ENCODE measurements around the gene TTC34. TPM values are rescaled to one million over a fixed set of nuclear protein-coding genes. Genes with fewer than 3 reads are reported as not detected.

TTC34 gene
- total RNA-seq, 1 experiment from 2014 or later: 0.92 TPM

GRCh38 chr1:2624735-2625300 is 176.7 kb downstream of the TTC34 start:
- Histone ChIP-seq H2BK120ac (ENCODE audit: low read depth, low read length, poor library complexity, severe bottlenecking) (no peak overlapping the region), H3K4me2 (ENCODE audit: insufficient read depth, insufficient read length, low read length) (no peak overlapping the region), H3K27ac (ENCODE audit: insufficient read length, low read depth, low read length) (no peak overlapping the region), H3K9me3 (ENCODE audit: control insufficient read depth, low read depth, low read length) (no peaks in the 10 kb centered on the region), H3K18ac (ENCODE audit: insufficient read length, low read depth, low read length) (no peak overlapping the region), H3K79me2 (ENCODE audit: insufficient read depth, low read length) (no peaks in the 10 kb centered on the region), H3K9ac (ENCODE audit: extremely low read depth, insufficient read length, low read length) (no peak overlapping the region), H3K27me3 (ENCODE audit: insufficient read depth, low read length) (peaks cover 16% of the 10 kb centered on the region; the same call in 1 of the 2 replicates), H2BK5ac (ENCODE audit: insufficient read length, low read length) (no peak overlapping the region), H4K20me1 (ENCODE audit: control insufficient read depth, insufficient read depth, insufficient read length) (no peaks in the 10 kb centered on the region), H3K79me1 (ENCODE audit: insufficient read depth, low read depth, low read length, poor library complexity, severe bottlenecking) (no peaks in the 10 kb centered on the region), H2AFZ (ENCODE audit: low read length) (no peak overlapping the region), H3K4ac (ENCODE audit: low read depth, low read length) (no peak overlapping the region), H4K5ac (ENCODE audit: insufficient read length, low read depth, low read length) (no peak overlapping the region), H3K23me2 (ENCODE audit: insufficient read length, low read depth, low read length, poor library complexity, severe bottlenecking) (peaks cover 3% of the 10 kb centered on the region), H3K23ac (ENCODE audit: insufficient read length, low read depth, low read length) (no peak overlapping the region), H3K14ac (ENCODE audit: insufficient read depth, low read length) (no peak overlapping the region), H2BK20ac (ENCODE audit: low read depth, low read length, poor library complexity, severe bottlenecking) (no peak overlapping the region), H2AK5ac (ENCODE audit: insufficient read length, low read length) (no peak overlapping the region), H3K56ac (ENCODE audit: insufficient read length, low read depth, low read length) (no peak overlapping the region), H4K8ac (replicated peaks; ENCODE audit: insufficient read length, low read depth, low read length) (no peak overlapping the region), H3T11ph (ENCODE audit: low read length) (no peak overlapping the region), H2BK12ac (ENCODE audit: insufficient read length, low read depth, low read length) (no peak overlapping the region), H3K4me1 (ENCODE audit: insufficient read depth, low read length) (no peaks in the 10 kb centered on the region), H2BK15ac (ENCODE audit: low read depth, low read length) (no peak overlapping the region), H4K91ac (ENCODE audit: insufficient read length, low read depth, low read length) (no peak overlapping the region)
- Mint-ChIP-seq H3K27me3 (ENCODE audit: low read depth) (peaks cover 78% of the 10 kb centered on the region), H3K9me3 (peaks cover 19 to 23% of the 10 kb centered on the region in 2 experiments), H3K27ac (no peak overlapping the region; a peak in 1 of 7 replicates), H3K36me3 (ENCODE audit: insufficient read depth in 1 of 3, low read depth in 3 of 3) (no peaks in the 10 kb centered on the region; a peak in 1 of 7 replicates), H3K4me3 (no peak overlapping the region), H3K4me1 (peaks cover 0 to 2% of the 10 kb centered on the region in 2 experiments; a peak in 1 of 4 replicates)
- WGBS (ENCODE audit: extremely low coverage, insufficient read length, low lambda C conversion rate): no CpG with 5 or more reads among the region's 13 CpGs
- TF ChIP-seq, protein P1, sequence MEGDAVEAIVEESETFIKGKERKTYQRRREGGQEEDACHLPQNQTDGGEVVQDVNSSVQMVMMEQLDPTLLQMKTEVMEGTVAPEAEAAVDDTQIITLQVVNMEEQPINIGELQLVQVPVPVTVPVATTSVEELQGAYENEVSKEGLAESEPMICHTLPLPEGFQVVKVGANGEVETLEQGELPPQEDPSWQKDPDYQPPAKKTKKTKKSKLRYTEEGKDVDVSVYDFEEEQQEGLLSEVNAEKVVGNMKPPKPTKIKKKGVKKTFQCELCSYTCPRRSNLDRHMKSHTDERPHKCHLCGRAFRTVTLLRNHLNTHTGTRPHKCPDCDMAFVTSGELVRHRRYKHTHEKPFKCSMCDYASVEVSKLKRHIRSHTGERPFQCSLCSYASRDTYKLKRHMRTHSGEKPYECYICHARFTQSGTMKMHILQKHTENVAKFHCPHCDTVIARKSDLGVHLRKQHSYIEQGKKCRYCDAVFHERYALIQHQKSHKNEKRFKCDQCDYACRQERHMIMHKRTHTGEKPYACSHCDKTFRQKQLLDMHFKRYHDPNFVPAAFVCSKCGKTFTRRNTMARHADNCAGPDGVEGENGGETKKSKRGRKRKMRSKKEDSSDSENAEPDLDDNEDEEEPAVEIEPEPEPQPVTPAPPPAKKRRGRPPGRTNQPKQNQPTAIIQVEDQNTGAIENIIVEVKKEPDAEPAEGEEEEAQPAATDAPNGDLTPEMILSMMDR (conservative IDR thresholded peaks at IDR 0.05): no peak
- no peak for DNase-seq

Measured in H9 (cell line).